Activated CD8-positive, alpha-beta T cell treated with anti-CD3 and anti-CD28 coated beads, Interleukin-2, amount 10 ng/mL, durations not matched to agents 7 days and 5 days (primary cell): ENCODE results near the gene TBX19. TPM values are rescaled to one million over a fixed set of nuclear protein-coding genes. Genes with fewer than 3 reads are reported as not detected.
"Not testable (repeated sequence)": the region's sequence is repeated elsewhere in the genome, so short reads cannot be mapped to it uniquely, and the experiment has no call there.

ENCODE experiments used
- ATAC-seq: fragments of 150-1000 bp; cut with Tn5 transposase; one replicate; pipeline ENCODE4 v1.10.0; 2021; ENCODE audit warnings: moderate library complexity
- CTCF ChIA-PET: fragments of 350-600 bp; sonication (Branson Sonifier 250); formaldehyde crosslinking; loops from one replicate; lab custom pipeline; 2021; ENCODE audit warnings: antibody characterized with exemption; lab: Charles Lee
- POLR2A ChIA-PET: fragments of 350-600 bp; sonication (Branson Sonifier 250); formaldehyde crosslinking; loops from one replicate; lab custom pipeline; 2021; ENCODE audit warnings: antibody characterized with exemption; lab: Charles Lee
- DNase-seq: peaks from one replicate; pipeline ENCODE4 v3.0.0-alpha.2; 2020
- H3K27ac Mint-ChIP-seq: one replicate; pipeline ENCODE4 v1.8.0; 2021; ENCODE audit warnings: mild to moderate bottlenecking, mixed read lengths
- H3K27me3 Mint-ChIP-seq: one replicate; pipeline ENCODE4 v1.8.0; 2021; ENCODE audit warnings: low read depth, mixed read lengths
- H3K36me3 Mint-ChIP-seq: one replicate; pipeline ENCODE4 v1.8.0; 2021; ENCODE audit warnings: low read depth, mixed read lengths
- H3K4me1 Mint-ChIP-seq: one replicate; pipeline ENCODE4 v1.8.0; 2021; ENCODE audit warnings: low read depth, mixed read lengths
- H3K4me3 Mint-ChIP-seq: one replicate; pipeline ENCODE4 v1.8.0; 2021; ENCODE audit warnings: mild to moderate bottlenecking, mixed read lengths
- H3K9me3 Mint-ChIP-seq: one replicate; pipeline ENCODE4 v1.8.0; 2022; ENCODE audit warnings: mixed read lengths; ENCODE audit not compliant: insufficient read depth
- total RNA-seq, 2 experiments: library from RNA; stranded (reverse); gene quantifications; one replicate each; pipeline ENCODE4 v1.2.3, GENCODE V29; 2021

TBX19 gene
- total RNA-seq, 2 experiments from 2014 or later: 1.4 to 2.1 TPM

DNA sequence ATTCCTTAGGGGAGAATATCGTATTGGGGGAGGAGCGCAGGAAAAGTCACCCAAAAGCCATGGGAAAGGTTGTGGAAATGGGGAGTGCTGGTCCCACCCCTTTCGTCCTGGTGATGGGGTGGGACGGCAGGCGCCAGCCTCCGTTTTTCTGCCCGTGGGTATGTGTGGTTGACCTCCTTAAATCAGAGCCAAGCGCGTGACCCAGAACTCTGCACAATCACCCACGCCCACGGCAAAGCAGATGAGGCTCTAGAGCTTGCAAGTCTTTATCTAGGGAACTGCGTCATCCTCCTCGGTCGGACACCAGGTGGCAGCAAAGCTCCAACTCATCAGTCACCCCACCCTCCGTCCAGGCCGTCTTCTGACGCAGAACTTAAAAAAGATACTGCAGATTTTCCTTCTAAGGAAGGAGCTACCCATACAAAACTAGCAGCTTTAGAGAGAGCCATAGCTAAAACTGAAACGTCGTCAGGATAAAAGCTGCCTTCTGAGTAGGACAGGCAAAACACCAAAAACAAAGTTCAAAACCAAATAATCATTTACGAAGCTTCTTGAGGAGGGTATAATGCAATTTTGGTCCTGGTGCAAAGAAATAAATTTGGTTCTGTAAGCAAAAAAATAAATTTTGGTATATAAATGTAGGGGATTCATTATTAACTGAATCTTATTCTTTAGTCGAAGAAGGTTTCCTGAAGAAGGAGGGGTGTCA is 62.0 kb downstream of the TBX19 start:
- Mint-ChIP-seq H3K36me3 (peaks cover 17% of the 10 kb centered on the region), H3K27me3 (no peaks in the 10 kb centered on the region), H3K4me3 (no peak overlapping the region), H3K27ac (peak overlapping the region; percentile 77), H3K9me3 (peaks cover 11% of the 10 kb centered on the region), H3K4me1 (peaks cover 62% of the 10 kb centered on the region)
- ChIA-PET CTCF (interaction anchor here (0.6 to 7.8 kb wide), 113 partner anchors 12 to 1460 kb away, joined by 3 to 280 read pairs (median 4); partner anchors contain the start of genes ATP1B1, BLZF1, CCDC181 and F5), POLR2A (interaction anchor here (0.6 to 2.2 kb wide), 5 partner anchors 20 to 1392 kb away, joined by 3 to 7 read pairs (median 5); no protein-coding TSS in a partner anchor)
- DNase-seq (peak; percentile 92), ATAC-seq (peak; percentile 98)

DNA sequence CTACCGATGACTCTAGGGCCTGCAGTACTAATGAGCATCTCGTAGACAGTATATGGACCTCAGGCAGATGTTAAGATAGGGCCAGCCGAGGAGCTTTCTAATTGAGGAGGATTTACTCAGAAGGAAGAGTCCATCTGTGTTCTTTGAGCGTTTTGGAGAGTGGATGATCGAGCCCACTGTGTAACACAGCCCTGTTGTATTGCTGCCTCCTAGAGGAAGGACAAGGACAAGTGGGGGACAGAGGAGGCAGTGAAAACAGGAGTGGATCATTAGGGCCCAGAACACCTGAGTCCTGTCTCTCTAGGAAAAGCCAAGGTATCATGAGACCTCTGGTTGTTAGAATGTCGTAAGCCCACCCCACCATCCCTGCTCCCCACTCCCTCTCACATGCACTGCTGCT is 62.9 kb downstream of the TBX19 start:
- Mint-ChIP-seq H3K27me3 (no peaks in the 10 kb centered on the region), H3K4me3 (no peak overlapping the region), H3K36me3 (peaks cover 25% of the 10 kb centered on the region), H3K27ac (peak overlapping the region; percentile 6), H3K4me1 (peaks cover 66% of the 10 kb centered on the region), H3K9me3 (peaks cover 11% of the 10 kb centered on the region)
- no peak for DNase-seq
- no peak for ATAC-seq
- ChIA-PET CTCF (interaction anchor here (0.7 to 7.8 kb wide), 48 partner anchors 12 to 1459 kb away, joined by 3 to 280 read pairs (median 8); partner anchors contain the start of genes ATP1B1 and SFT2D2), POLR2A (interaction anchor here (1.4 to 2.2 kb wide), 2 partner anchors 19 to 101 kb away, joined by 5 to 7 read pairs; no protein-coding TSS in a partner anchor)

DNA sequence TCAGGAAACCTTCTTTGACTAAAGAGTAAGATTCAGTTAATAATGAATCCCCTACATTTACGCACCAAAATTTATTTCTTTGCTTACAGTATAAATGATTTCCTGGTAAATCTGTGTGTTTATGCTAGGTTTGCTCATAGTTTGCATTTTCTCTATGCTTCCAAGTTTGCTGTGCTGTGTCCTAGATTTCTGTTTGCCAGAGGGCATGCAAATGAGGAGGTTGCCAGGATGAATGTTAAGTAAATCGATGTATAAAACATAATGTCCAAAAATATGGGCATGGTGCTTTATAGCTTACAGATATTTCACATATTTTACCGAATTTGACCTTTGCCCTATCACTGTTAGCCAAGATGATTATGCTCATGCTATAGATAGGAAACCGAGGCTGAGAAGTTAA is 63.8 kb downstream of the TBX19 start:
- DNase-seq: no peak
- Mint-ChIP-seq H3K4me3 (no peak overlapping the region), H3K9me3 (peaks cover 8% of the 10 kb centered on the region), H3K4me1 (peaks cover 57% of the 10 kb centered on the region), H3K36me3 (peaks cover 22% of the 10 kb centered on the region), H3K27me3 (no peaks in the 10 kb centered on the region), H3K27ac (no peak overlapping the region)
- ATAC-seq: no peak
- ChIA-PET CTCF (interaction anchor here (1.3 to 7.8 kb wide), 11 partner anchors 9 to 1202 kb away, joined by 3 to 280 read pairs (median 28); partner anchors contain the start of gene SFT2D2), POLR2A (no interaction called here)

DNA sequence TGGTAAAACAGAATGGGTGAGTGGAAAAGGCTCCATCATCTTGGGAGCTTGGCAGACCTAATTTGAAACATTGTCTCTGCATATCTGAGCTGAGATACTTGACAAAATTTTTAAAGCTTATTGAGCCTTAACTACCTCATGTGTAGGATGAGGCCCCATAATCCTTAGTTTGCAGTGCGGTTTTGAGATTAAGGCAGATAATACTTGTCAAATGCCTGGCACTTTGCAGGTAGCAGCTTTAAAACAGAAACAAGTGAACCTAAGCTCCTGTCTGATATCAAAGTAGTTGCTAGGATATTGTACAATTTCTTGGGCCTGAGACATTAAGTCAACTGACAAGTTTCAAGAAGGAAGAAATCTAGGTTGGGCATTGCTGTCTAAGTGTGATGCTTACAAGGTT is 65.3 kb downstream of the TBX19 start:
- Mint-ChIP-seq H3K27me3 (no peaks in the 10 kb centered on the region), H3K4me3 (no peak overlapping the region), H3K36me3 (peaks cover 14% of the 10 kb centered on the region), H3K9me3 (peaks cover 4% of the 10 kb centered on the region), H3K4me1 (peaks cover 45% of the 10 kb centered on the region), H3K27ac (no peak overlapping the region)
- ChIA-PET CTCF (interaction anchor here (1.0 to 7.8 kb wide), 6 partner anchors 14 to 1200 kb away, joined by 4 to 258 read pairs (median 9); no protein-coding TSS in a partner anchor), POLR2A (no interaction called here)
- DNase-seq (no peak), ATAC-seq (no peak)

DNA sequence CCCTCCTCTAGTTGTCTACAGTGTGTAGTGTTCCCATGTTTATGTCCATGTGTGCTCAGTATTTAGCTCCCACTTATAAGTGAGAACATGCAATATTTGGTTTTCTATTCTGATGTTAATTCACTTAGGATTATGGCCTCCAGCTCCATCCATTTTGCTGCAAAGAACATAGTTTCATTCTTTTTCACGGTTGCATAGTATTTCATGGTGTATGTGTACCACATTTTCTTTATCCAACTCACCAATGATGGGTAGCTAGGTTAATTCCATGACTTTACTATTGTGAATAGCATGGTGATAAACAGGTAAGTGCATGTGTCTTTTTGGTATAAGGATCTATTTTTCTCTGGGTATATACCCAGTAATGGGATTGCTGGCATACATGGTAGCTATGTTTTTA is 67.0 kb downstream of the TBX19 start:
- ChIA-PET CTCF (interaction anchor here (0.8 to 3.9 kb wide), 7 partner anchors 13 to 1199 kb away, joined by 3 to 39 read pairs (median 3); no protein-coding TSS in a partner anchor), POLR2A (interaction anchor here (0.6 to 1.1 kb wide), 2 partner anchors 13 to 162 kb away, joined by 3 read pairs; no protein-coding TSS in a partner anchor)
- Mint-ChIP-seq H3K4me1 (peaks cover 30% of the 10 kb centered on the region), H3K9me3 (no peaks in the 10 kb centered on the region), H3K4me3 (peak overlapping the region; percentile 82), H3K27me3 (no peaks in the 10 kb centered on the region), H3K36me3 (peaks cover 9% of the 10 kb centered on the region), H3K27ac (peak overlapping the region; percentile 91)
- no peak for DNase-seq
- ATAC-seq: no peak

DNA sequence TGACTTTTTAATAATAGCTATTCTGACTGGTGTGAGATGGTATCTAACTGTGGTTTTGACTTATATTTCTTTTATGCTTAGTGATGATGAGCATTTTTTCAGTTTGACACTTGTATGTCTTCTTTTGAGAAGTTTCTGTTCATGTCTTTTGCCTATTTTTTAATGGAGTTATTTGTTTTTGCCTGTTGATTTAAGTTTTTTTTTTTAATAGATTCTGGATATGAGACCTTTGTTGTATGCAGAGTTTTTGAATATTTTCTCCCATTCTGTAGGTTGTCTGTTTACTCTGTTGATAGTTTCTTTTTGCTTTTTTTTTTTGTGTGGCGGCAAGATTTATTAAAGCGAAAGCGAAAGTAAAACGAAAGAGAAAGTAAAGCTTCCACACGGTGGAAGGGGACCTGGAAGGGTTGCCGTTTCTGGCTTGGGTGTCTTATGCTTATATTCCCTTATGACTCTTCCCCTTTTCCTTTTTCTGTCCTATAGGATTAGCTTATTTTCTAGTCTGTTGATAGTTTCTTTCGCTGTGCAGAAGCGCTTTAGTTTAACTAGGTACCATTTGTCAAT is 67.6 kb downstream of the TBX19 start:
- ChIA-PET CTCF (interaction anchor here (0.7 to 3.9 kb wide), 8 partner anchors 12 to 1198 kb away, joined by 3 to 39 read pairs (median 3); no protein-coding TSS in a partner anchor), POLR2A (interaction anchor here (0.6 to 1.1 kb wide), 3 partner anchors 13 to 1351 kb away, joined by 3 read pairs; no protein-coding TSS in a partner anchor)
- Mint-ChIP-seq H3K9me3 (no peaks in the 10 kb centered on the region), H3K27ac (peak overlapping the region; percentile 91), H3K36me3 (peaks cover 9% of the 10 kb centered on the region), H3K27me3 (no peaks in the 10 kb centered on the region), H3K4me1 (peaks cover 24% of the 10 kb centered on the region), H3K4me3 (peak overlapping the region; percentile 82)
- ATAC-seq (peak; percentile 67), DNase-seq (peak; percentile 46)

DNA sequence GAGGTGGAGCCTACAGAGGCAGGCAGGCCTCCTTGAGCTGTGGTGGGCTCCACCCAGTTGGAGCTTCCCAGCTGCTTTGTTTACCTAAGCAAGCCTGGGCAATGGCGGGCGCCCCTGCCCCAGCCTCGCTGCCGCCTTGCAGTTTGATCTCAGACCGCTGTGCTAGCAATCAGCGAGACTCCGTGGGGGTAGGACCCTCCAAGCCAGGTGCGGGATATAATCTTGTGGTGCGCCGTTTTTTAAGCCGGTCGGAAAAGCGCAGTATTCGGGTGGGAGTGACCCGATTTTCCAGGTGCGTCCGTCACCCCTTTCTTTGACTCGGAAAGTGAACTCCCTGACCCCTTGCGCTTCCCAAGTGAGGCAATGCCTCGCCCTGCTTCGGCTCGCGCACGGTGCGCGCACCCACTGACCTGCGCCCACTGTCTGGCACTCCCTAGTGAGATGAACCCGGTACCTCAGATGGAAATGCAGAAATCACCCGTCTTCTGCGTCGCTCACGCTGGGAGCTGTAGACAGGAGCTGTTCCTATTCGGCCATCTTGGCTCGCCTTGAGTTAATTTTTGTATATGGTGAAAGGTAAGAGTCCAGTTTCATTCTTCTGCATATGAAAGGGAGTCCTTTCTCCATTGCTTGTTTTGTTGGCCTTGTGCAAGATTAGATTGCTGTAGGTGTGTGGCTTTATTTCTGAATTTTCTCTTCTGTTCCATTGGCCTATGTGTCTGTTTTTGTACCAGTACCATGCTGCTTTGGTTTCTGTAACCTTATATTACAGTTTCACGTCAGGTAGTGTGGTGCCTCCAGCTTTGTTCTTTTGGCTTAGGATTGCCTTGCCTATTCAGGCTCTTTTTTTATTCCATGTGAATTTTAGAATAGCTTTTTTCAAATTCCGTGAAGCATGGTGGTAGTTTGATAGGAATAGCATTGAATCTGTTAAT is 73.9 kb downstream of the TBX19 start:
- H3K4me3 Mint-ChIP-seq, POLR2A ChIA-PET, H3K36me3 Mint-ChIP-seq, H3K9me3 Mint-ChIP-seq, H3K27me3 Mint-ChIP-seq, DNase-seq, ATAC-seq, H3K4me1 Mint-ChIP-seq, H3K27ac Mint-ChIP-seq: not testable (repeated sequence)
- CTCF ChIA-PET: interaction anchor here (3.2 kb wide), 1 partner anchor 12 kb away, joined by 21 read pairs; no protein-coding TSS in a partner anchor

DNA sequence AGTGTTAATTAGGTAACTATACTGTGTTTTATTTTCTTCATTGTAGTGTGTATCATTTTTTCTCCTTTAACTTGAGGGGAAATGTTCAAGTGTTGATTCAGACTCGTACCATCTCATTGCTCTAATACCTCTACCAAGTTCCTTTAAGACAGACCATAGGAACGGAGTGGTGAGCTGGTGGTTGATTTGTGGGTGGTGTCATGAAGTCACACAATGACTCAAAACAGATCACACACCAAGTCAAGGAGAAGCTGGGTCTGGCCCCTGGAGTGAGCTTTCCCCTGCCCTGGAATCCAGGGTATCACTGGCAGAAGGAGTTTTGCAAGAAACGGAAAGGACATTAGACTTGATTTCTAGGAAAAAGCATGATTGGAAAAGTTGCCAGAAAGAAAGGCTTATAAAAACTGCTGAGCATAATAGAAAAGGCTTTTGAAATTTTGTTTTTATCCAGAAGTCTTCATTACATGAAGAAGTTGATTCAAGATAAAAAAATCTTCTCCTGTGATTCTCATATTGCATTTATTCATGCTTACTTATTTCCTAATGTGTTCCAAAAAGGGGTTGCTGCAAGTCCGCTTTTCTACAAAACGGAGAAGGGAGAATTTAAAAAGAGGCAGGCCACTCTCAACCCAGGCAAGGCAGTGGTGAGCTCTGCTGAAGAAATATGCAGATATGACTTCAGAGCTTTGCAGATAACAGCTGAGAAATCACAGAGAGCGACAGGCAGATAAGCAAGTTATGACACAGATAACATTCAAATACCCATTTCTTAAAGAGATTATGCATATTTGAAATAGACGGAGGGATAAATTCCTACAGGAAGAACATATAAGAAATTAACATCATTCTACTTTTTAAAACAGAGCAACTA is 79.7 kb downstream of the TBX19 start:
- ATAC-seq: peak; percentile 48
- peaks cover 2% of the 10 kb centered on the region for H3K27me3 Mint-ChIP-seq
- ChIA-PET CTCF (interaction anchor here (0.7 to 2.9 kb wide), 8 partner anchors 9 to 125 kb away, joined by 3 to 38 read pairs (median 4); no protein-coding TSS in a partner anchor), POLR2A (interaction anchor here (1.0 to 1.6 kb wide), 2 partner anchors 12 to 134 kb away, joined by 3 read pairs; no protein-coding TSS in a partner anchor)
- peaks cover 40% of the 10 kb centered on the region for H3K4me1 Mint-ChIP-seq
- no peaks in the 10 kb centered on the region for H3K9me3 Mint-ChIP-seq
- peak; percentile 66 for DNase-seq
- H3K36me3 Mint-ChIP-seq: peaks cover 4% of the 10 kb centered on the region
- H3K27ac Mint-ChIP-seq: no peak overlapping the region
- H3K4me3 Mint-ChIP-seq: no peak overlapping the region

DNA sequence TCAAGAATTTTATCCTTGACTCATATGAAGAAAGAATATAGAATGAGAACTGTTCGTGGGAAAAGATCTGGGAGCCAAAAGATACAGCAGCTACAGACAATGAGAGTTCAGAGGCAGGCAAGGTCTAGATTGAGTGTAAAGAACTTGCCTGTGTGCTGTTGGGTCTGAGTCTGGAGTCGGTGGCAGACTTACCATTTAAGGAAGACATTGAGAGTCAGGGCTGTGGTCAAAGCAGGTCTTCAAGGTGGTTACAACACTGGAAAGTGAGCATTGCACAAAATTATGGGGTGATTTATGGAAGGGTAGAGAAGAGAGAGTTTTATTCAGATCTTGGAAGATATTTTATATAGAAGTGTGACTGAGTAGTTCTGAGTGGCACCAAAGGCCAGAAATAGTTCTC is 80.6 kb downstream of the TBX19 start:
- ATAC-seq (no peak), DNase-seq (no peak)
- CTCF ChIA-PET: interaction anchor here (0.9 to 2.9 kb wide), 2 partner anchors 19 to 80 kb away, joined by 3 to 38 read pairs; no protein-coding TSS in a partner anchor
- Mint-ChIP-seq H3K4me1 (peaks cover 40% of the 10 kb centered on the region), H3K4me3 (no peak overlapping the region), H3K27me3 (peaks cover 2% of the 10 kb centered on the region), H3K9me3 (no peaks in the 10 kb centered on the region), H3K27ac (no peak overlapping the region), H3K36me3 (peaks cover 4% of the 10 kb centered on the region)
- POLR2A ChIA-PET: interaction anchor here (1.6 kb wide), 1 partner anchor 13 kb away, joined by 3 read pairs; no protein-coding TSS in a partner anchor

DNA sequence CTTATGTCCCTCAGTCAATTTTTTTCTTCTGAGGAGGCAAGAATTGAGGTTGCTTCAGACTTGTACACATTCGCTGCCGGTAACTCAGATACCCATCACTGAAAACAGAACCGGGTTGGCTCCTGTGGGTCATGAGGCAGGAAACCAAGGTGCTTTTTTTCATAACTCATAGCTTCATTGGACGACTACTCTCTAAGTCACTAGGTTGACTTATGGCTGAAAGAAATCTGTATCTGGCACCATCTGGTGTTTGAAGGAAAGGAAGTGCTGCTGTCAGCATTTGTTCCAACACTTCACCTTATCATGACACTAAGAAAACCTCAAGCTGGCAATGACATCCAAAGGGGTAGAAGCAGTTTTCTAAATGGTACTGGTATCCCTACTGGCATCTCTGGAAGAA is 82.3 kb downstream of the TBX19 start:
- H3K9me3 Mint-ChIP-seq: no peaks in the 10 kb centered on the region

More for the DNA sequence above, 82.3 kb downstream of the TBX19 start:
- Mint-ChIP-seq H3K4me1 (peaks cover 40% of the 10 kb centered on the region), H3K27ac (peak overlapping the region; percentile 66), H3K4me3 (peak overlapping the region; percentile 44), H3K27me3 (peaks cover 6% of the 10 kb centered on the region), H3K36me3 (peaks cover 4% of the 10 kb centered on the region)
- POLR2A ChIA-PET: interaction anchor here (1.7 to 1.9 kb wide), 2 partner anchors 12 to 20 kb away, joined by 4 to 7 read pairs; no protein-coding TSS in a partner anchor
- peak; percentile 62 for DNase-seq
- peak; percentile 96 for ATAC-seq
- CTCF ChIA-PET: interaction anchor here (0.7 to 11.9 kb wide), 20 partner anchors 9 to 228 kb away, joined by 3 to 280 read pairs (median 4); no protein-coding TSS in a partner anchor
